ENCODE data around the gene INHA. TPM values are rescaled to one million over a fixed set of nuclear protein-coding genes. Genes with fewer than 3 reads are reported as not detected.

The INHA gene
- polyA plus RNA-seq, 1 of the 3 experiments (the other 2 are of a cell fraction), result 1.2 TPM

- TF ChIP-seq RAD21 (IDR thresholded peaks at IDR 0.05; ENCODE audit: low read length), result no peak
- no peak for TF ChIP-seq CTCF (IDR thresholded peaks at IDR 0.05)
- Histone ChIP-seq H3F3A (replicated peaks; ENCODE audit: insufficient read depth) (no peaks in the 10 kb centered on the region), H3K4me1 (ENCODE audit: control insufficient read depth in 1 of 2, insufficient read depth in 2 of 2, low read depth in 1 of 2, low read length in 1 of 2) (peaks cover 2 to 15% of the 10 kb centered on the region in 2 experiments; a peak in 1 of 4 replicates), H2AFZ (ENCODE audit: low read depth) (no peak overlapping the region), H3K79me2 (ENCODE audit: insufficient read depth) (peaks cover 4% of the 10 kb centered on the region; the same call in 1 of the 2 replicates), H3K9me3 (no peaks in the 10 kb centered on the region), H4K20me1 (ENCODE audit: insufficient read depth) (no peaks in the 10 kb centered on the region), H3K27ac (ENCODE audit: low read depth in 2 of 2, low read length in 1 of 2) (no peak overlapping the region), H3K9ac (no peak overlapping the region), H3K4me3 (ENCODE audit: low read depth in 2 of 2, low read length in 1 of 2) (no peak overlapping the region), H3K27me3 (ENCODE audit: insufficient read depth) (no peaks in the 10 kb centered on the region), H3K9me2 (no peaks in the 10 kb centered on the region), H3K4me2 (no peak overlapping the region), H3K36me3 (replicated peaks in 1 of 2; ENCODE audit: control insufficient read depth in 1 of 2, insufficient read depth in 2 of 2, low read length in 1 of 2) (peaks cover 8 to 38% of the 10 kb centered on the region in 2 experiments)
- DNase-seq, result peak; percentile 5
- CTCF ChIA-PET, result interaction anchor here (1.4 to 1.8 kb wide), 3 partner anchors 24 to 164 kb away, joined by 3 to 6 read pairs (median 5); no protein-coding TSS in a partner anchor
- WGBS (ENCODE audit: low lambda C conversion rate), result 91% methylated on average over 6 of the region's 11 CpGs
- POLR2A ChIA-PET, result interaction anchor here (1.1 to 2.6 kb wide), 2 partner anchors 14 to 31 kb away, joined by 3 to 12 read pairs; partner anchors contain the start of gene STK11IP
Observed at GRCh38 chr2:219566640-219567039, 5.5 kb upstream of the INHA start.

DNA sequence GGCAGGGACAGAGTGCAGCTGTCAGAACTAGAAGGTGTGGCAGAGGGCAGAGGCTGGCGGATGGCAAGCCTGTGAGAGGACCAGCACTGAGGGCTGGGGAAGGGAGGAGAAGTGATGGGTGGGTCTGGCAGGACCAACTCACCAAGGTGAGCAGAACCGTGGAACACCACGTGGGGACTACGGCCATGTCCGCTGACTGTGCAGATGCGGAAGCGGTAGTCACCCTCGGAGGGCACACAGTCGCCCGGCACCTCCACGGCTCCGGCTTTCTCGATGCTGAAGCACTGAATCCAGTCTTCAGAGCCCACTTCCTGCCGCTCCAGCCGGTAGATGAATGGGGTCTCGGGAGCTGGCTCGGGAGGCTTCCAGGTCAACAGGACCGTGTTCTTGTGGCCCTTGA lies 5.0 kb upstream of the INHA start:
- H3K79me2 ChIP-seq (ENCODE audit: insufficient read depth), result peaks cover 4% of the 10 kb centered on the region; the same call in 1 of the 2 replicates
- peaks cover 3 to 16% of the 10 kb centered on the region in 2 experiments; a peak in 1 of 4 replicates for H3K4me1 ChIP-seq (ENCODE audit: control insufficient read depth in 1 of 2, insufficient read depth in 2 of 2, low read depth in 1 of 2, low read length in 1 of 2)
- H3K4me3 ChIP-seq (ENCODE audit: low read depth in 2 of 2, low read length in 1 of 2), result no peak overlapping the region
- no peak overlapping the region for H3K4me2 ChIP-seq
- H3K36me3 ChIP-seq (replicated peaks in 1 of 2; ENCODE audit: control insufficient read depth in 1 of 2, insufficient read depth in 2 of 2, low read length in 1 of 2), result peaks cover 8 to 36% of the 10 kb centered on the region in 2 experiments
- no peaks in the 10 kb centered on the region for H3F3A ChIP-seq (replicated peaks; ENCODE audit: insufficient read depth)
- no peaks in the 10 kb centered on the region for H4K20me1 ChIP-seq (ENCODE audit: insufficient read depth)
- 93% methylated on average over 6 of the region's 18 CpGs for WGBS (ENCODE audit: low lambda C conversion rate)
- no peak for DNase-seq
- H3K9ac ChIP-seq, result no peak overlapping the region
- no peak for TF ChIP-seq MEF2A (IDR thresholded peaks at IDR 0.05; ENCODE audit: borderline replicate concordance, low read depth)
- TF ChIP-seq CTCF (IDR thresholded peaks at IDR 0.05), result no peak
- no peak for TF ChIP-seq FOXM1 (IDR thresholded peaks at IDR 0.05; ENCODE audit: low read depth)
- no peak for TF ChIP-seq EP300 (IDR thresholded peaks at IDR 0.05; ENCODE audit: borderline replicate concordance in 1 of 2, low read depth in 1 of 2, low read length in 1 of 2)
- no peak for TF ChIP-seq IRF3 (IDR thresholded peaks at IDR 0.05; ENCODE audit: low read depth, low read length)
- TF ChIP-seq RCOR1 (IDR thresholded peaks at IDR 0.05; ENCODE audit: low read length), result no peak
- TF ChIP-seq JUND (IDR thresholded peaks at IDR 0.05), result no peak
- no peak for TF ChIP-seq ZBTB33 (IDR thresholded peaks at IDR 0.05; ENCODE audit: borderline replicate concordance, low read depth)
- TF ChIP-seq FOSL2 (IDR thresholded peaks at IDR 0.05; ENCODE audit: borderline replicate concordance, low read depth), result no peak
- no peak for TF ChIP-seq NRF1 (IDR thresholded peaks at IDR 0.05; ENCODE audit: low read depth, low read length)
- TF ChIP-seq NFIC (IDR thresholded peaks at IDR 0.05; ENCODE audit: borderline replicate concordance), result no peak
- no peak for TF ChIP-seq FOXJ3 (CRISPR knock-in tag; IDR thresholded peaks at IDR 0.05)
- TF ChIP-seq SMC3 (IDR thresholded peaks at IDR 0.05; ENCODE audit: low read depth, low read length), result no peak
- ChIA-PET CTCF (interaction anchor here (1.1 to 1.8 kb wide), 5 partner anchors 9 to 164 kb away, joined by 3 to 7 read pairs (median 5); no protein-coding TSS in a partner anchor), POLR2A (interaction anchor here (1.1 to 2.6 kb wide), 2 partner anchors 15 to 30 kb away, joined by 3 to 12 read pairs; partner anchors contain the start of gene STK11IP)
- H3K9me2 ChIP-seq, result no peaks in the 10 kb centered on the region
- H3K27ac ChIP-seq (ENCODE audit: low read depth in 2 of 2, low read length in 1 of 2), result no peak overlapping the region
- no peaks in the 10 kb centered on the region for H3K9me3 ChIP-seq
- H2AFZ ChIP-seq (ENCODE audit: low read depth), result no peak overlapping the region
- no peaks in the 10 kb centered on the region for H3K27me3 ChIP-seq (ENCODE audit: insufficient read depth)
